DMS153 treated with DMSO at 0.1 percent for 48 hours (cell line): ENCODE data around the gene DMXL1.
A peak's percentile ranks its signal among the peaks of the same experiment; 100 is the strongest.

ENCODE experiments used
- DNase-seq: peaks from one replicate; lab custom pipeline; 2025; ENCODE audit not compliant: unreplicated experiment; lab: John Stamatoyannopoulos, UW

Gene DMXL1

GRCh38 chr5:119070828-119071560 is at the start of gene DMXL1:
Gene DMXL1 (plus strand): TSS chr5:119071087. CDS start chr5:119071570, 483 bp downstream.
- DNase-seq: peak; percentile 73

DNA sequence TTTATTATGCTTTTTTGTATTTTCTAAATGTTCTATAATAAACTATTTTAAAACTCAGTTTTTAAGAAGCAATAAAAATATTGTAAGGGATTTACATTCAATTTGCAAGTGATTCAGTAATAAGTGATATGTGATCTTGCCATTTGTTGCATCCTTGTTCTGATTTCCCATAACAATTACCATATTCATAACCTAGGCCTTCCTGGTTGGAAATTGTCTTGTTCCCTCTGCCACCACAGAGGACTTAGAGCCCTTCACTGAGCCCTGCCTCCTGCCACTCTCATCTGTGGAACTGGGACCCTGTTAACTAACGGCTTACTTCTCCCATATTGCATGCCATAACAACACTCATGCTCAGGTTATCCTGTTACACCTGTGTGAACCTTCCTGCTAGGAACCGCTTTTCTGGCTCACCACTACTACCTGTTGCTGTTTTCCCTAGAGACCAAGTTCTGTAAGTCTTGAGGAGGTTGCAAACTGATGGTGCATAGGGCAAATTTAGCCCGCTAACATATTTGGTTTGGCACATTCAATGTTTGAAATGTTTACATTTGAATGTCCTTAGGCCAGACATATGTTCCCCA is 49.6 kb upstream of the DMXL1 start:
- no peak for DNase-seq

DNA sequence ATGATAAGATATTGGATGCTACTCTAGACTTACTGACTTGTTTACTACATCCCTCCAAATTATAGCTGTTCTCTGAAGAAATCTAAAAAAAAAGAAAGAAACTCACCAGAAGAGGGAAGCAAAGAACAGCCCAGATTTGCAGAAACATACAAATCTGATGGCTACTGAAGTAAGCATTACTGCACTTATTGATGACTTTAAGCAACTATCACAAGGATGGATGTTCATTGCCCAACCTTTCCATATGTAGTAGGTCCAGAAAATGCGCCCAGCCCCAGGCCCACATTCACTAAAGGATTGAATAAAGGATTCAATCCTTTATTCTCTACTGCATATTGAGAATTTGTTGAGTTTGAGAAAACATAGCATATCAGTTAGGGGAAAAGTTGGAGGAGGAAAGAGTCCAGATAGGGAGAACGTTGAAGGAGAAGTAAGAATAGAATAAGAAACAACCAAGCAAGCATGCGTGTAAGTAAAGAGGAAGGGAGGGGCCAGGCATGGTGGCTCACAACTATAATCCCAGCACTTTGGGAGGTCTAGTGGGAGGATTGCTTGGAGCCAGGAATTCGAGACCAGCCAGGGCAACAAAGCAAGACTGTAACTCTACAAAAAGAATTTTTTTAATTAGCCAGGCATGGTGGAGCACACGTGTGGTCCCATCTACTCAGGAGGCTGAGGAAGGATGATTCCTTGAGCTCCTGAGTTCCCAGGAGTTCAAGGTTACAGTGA is 48.7 kb upstream of the DMXL1 start:
- no peak for DNase-seq

DNA sequence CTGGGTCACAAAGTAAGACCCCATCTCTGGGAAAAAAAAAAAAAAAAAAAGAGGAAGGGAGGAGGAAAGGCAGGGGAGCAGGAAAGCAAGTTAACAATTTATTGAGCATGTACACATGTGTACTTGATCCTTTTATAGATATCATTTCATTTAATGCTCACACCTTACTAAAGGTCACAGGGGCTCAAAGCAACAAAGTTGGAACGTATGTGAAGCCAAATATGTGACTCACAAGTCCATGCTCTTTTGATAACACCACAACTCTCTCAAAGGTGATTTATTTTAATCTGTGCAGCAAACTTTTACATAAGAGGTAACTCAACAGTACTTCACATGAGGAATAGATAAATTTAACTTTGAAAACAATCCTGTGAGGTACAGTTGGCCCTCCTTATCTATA is 48.1 kb upstream of the DMXL1 start:
- DNase-seq: no peak

- no peak for DNase-seq
These were observed 42.3 kb upstream of the DMXL1 start for GRCh38 chr5:119028575-119028974.

DNA sequence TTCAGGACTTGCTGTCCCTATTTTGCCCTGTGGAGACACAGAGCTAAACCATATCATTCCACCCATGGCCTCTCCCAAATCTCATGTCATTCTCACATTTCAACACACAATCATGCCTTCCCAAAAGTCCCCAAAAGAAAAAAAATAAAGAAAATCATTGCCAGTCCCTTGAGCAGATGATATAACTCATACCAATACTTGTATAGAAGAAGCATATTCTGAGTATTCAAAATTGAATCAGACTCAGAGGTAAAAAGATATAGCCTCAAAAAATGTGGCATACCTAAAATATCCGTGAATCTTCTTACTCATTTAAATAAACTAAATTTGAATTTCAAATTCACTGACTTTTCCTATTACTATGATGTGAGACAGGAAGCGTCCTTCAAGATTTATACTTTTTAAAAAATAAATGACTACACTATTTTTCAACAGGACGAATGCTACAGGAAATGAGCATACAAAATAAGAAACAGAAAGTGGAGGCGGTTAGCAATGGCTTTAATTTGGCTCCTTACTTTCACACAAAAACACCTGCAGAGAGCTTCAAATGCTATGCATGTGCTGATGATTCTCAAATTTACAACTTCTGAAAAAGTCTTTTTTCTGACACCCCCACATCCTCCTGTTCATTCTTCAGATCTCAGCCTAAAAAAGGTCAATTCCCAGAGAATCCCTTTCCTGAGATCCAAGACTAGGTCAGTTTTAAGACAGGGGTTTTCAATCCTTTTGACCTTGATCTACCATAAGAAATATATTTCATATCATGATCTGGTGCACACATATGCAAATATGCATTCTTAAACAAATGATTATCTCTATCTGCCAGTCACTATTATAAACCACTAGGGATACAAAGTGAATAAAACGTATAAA is 39.6 kb upstream of the DMXL1 start:
- DNase-seq: no peak

- DNase-seq: no peak
These were observed 39.0 kb upstream of the DMXL1 start for GRCh38 chr5:119031905-119032304.

- no peak for DNase-seq
These were observed 38.2 kb upstream of the DMXL1 start for GRCh38 chr5:119032656-119033055.

DNA sequence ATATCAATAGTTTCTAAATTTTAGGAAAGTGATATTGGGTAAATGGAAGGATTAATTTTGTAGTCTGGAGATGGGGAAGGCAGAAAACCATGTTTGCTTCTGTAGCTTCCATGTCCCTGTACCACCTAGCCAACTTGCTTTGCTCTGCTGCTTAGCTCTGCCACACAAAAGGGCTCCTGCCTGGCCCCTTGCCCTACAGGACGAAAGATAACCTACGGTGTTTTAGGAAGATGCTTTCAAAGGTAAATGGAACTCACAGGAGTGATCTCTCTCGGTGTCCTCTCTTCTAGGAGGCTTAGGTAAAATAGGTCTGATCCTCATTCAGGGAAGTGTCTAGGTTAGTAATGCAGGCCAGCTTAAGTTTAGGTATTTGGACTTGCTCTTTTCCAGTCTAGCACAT is 37.8 kb upstream of the DMXL1 start:
- no peak for DNase-seq

DNA sequence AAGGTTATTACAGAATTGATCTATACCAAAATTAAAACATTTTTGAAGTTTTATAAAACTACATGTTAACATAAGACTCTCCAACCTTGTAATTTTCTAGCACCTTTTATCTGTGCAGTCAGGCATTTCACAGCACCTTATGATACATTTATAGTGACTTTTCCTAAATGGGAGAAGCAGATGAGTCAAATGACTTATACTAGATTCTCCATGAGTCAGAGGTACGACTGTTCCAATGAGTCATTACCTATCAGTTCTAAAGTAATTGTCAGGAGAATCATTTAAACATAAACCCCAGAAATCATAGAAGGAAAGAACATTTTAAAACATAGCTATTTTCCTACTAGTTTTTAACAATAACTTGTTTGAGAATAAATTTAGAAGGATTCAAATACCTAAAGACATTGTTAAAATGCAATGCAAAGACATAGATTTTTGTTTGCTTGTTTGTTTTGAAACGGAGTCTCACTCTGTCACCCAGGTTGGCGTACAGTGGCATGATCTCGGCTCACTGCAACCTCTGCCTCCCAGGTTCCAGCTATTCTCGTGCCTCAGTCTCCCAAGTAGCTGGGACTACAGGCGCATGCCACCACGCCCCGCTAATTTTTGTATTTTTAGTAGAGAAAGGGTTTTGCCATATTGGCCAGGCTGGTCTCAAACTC is 34.7 kb upstream of the DMXL1 start:
- no peak for DNase-seq

- DNase-seq: no peak
These were observed 33.2 kb upstream of the DMXL1 start for GRCh38 chr5:119037496-119038215.

DNA sequence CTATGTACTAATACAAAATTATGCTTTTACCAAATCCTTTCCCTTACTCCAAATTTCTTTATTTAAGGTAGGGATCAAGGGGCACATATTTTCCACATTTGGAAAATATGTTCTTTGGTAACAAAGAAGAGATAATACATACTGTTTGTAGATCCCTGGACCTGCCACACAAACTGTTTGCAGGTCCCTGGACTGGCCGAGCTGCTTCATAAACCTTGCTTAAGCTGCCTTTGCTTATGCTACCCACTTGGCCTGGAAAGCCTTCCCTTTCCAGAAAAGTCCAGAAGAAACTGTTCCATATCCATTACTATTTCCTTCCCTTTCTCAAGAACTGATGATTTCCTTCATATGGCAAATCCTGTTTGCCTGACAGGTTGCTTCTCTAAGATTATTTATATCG is 22.6 kb upstream of the DMXL1 start:
- DNase-seq: no peak

- no peak for DNase-seq
These were observed 20.9 kb upstream of the DMXL1 start for GRCh38 chr5:119049824-119050449.

DNA sequence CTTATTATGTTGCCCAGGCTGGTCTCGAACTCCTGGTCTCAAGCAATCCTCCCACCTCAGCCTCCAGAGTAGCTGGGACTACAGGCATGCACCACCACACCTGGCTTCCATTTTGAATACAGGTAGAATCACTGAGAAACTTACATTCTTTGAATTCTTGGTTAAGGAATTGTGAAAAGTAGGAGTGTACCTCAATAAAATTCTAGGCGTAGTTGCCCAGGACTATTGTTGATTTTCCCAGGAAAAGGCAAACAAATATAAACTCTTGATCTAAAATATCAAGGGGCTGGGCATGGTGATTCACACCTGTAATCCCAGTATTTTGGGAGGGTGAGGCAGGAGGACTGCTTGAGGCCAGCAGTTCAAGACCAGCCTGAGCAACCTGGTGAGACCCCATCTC is 16.8 kb upstream of the DMXL1 start:
- DNase-seq: no peak

DNA sequence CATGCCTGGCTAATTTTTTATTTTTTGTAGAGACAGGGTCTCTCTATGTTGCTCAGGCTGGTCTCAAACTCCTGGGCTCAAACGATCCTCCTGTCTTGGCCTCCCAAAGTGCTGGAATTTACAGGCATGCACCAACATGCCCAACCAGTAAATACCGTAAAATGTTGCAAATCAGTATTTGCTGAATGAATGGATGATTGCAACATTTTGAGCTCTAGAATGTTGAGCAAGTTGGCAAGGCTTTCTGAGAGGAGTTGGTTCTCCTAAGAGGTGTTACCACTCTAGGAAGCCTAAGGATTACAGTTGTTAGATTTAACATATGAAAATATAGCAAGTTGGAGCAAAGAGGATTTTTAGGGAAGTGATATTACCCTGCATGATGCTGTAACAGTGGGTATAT is 15.6 kb upstream of the DMXL1 start:
- no peak for DNase-seq

- no peak for DNase-seq
These were observed 11.8 kb upstream of the DMXL1 start for GRCh38 chr5:119058979-119059529.

GRCh38 chr5:119059740-119060255 is 11.1 kb upstream of the DMXL1 start:
- no peak for DNase-seq

- no peak for DNase-seq
These were observed 7.1 kb upstream of the DMXL1 start for GRCh38 chr5:119063579-119064379.
